Right renal cortex interstitium (tissue), 3 donors: ENCODE data around the gene GRAMD4. TPM values are rescaled to one million over a fixed set of nuclear protein-coding genes. Genes with fewer than 3 reads are reported as not detected.

Experiments used
- DNase-seq, 3 donors: peaks; one replicate each; pipeline ENCODE4 v3.0.0-alpha.2; 2013; ENCODE audit warnings: low read depth in 3 of 3, low spot score in 2 of 3
- polyA plus RNA-seq, 3 donors: library from polyadenylated mRNA; unstranded; fragments of 120-200 nt; gene quantifications; one replicate each; pipeline ENCODE4 v1.2.1, GENCODE V29; 2013; ENCODE audit not compliant: insufficient read length in 3 of 3

The GRAMD4 gene
- polyA plus RNA-seq, 3 donors, result 18.5 to 20.0 (median 19.0) TPM

DNA sequence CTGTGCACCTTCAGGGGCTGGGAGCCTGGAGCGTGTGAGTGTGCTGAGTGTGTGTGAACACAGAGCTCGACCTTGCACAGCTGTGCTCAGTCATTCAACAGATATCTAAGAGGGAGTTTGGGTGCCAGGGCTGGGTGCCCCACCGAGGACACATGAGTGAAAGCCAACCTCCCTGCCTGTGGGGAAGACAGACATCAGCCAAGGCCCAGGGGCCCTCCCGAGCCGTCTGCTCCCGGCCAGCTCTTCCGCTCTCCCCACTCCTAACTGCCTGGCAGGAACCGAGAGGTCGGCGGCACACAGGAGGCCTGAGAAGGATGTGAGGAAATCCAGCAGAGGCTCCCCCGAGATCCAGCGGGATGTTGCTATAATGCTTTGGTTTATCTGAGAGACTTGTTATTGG, 85.9 kb downstream of the GRAMD4 start:
- DNase-seq, result no peak

DNA sequence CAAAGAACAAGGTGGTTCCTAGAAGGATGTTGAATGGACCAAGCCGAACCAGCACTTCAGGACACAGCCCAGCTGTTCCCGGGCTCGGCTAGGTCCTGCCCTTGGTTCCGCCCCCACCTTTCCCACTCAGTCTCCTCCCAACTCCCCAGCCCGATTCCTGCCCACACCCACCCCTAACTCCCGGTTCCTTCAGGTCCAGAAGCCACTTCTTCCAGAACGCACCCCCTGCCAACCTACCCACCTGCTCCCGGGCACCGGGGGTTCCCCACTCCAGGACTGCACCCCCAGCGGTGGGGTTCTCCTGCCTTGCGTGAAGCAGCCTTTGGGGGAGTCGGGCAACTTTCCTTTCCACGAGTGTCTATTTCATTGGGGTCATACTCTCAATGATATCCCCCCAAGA, 87.1 kb downstream of the GRAMD4 start:
- DNase-seq, result no peak

DNA sequence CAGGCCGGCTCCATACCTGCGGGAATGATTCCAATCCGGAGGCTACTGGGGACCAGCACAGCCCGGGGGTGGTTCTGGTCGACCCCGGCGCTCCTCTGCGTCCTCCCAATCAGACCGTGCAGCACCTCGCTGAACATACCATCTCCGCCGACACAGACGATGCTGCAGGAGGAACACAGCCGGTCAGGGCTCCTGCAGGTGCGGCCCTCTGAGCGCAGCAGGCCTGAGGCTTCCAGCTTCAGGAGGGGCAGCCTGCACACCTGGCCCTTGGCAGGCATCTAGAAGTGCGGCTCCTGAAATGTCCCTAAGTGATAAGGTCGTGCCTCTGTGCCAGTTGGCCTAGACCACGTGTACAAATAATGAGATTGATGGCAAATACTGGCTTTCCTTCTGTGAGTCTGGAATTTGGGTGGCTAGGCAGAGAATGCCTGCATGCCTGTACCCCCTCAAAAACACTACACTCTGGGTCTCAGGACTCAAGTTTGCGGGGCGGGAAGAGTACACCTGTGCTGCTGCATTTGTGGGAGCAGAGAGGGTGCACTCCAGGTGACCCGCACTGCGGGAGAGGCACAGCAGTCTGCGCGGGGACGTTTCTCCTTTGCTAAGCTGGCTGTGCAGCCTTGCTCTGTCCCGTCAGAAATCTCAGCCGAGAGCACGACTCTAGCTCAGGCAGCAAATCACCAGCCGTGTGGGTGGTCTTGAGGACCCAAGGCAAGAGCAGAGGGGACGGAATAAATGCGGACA, 87.8 kb downstream of the GRAMD4 start:
- no peak for DNase-seq

DNA sequence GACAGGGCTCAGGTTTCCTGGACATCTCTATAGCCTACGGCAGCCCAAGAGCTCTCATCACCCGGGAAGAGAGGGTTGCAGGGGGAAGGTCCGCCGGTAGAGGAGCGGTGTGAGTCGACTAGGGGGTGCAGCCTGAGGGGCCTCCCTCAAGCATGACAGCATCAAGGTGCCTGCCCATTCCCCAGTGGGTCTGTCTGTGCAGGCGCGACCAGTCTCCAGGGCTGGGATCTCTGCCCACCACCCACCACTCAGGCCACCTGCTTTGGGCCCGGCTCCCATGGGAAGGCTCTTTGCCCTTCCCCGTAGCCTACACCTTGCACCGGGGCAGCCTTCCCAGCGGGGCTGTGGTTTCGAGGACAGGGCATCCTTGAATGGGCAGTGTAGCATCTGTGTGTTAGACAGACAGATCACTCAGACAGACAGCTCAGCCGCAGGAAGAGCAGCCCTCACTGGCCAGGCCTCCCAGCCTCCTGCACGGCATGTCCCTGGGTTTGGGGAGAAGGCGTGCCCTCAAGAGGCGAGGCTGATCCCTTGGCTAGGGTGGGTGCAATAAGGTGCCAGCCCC, 88.7 kb downstream of the GRAMD4 start:
- DNase-seq, result no peak

DNA sequence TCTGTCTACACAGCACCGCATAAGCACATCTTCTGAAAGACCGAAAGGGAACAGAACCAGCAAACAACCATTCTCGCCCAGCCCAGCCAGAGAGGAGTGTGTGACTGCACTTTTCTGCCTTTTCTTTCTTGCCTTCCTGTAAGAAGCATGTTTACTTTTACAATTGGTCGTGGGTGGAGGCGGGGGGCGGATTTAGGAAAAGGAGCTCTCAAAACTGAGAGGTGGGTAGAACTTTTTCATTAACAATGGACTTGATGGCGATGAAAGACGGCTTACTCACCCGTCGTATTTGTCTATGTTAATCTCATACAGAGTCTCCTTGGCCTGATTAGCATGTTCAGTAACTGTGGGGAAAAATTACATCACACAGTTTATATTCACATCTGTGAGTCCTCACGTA, 90.6 kb downstream of the GRAMD4 start:
- DNase-seq, result no peak

DNA sequence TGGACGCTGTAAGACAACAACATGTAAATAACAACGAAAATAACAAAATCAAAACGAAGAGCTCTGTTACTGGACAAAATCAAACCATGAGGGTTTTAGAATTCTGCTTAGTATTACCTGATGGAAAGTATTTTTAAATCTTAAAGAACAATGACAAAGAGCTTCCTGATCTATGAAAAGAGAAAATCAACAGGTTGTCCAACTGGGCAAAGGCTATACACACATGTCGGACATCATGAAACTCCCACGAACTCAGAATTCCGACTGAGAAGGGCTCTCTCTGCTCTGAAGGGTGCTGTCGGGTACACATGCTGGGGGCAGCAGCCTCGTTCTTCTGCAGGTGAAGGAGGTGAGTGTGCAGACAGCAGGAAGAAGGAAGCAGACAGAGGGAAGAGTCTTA, 92.1 kb downstream of the GRAMD4 start:
- DNase-seq, result no peak

DNA sequence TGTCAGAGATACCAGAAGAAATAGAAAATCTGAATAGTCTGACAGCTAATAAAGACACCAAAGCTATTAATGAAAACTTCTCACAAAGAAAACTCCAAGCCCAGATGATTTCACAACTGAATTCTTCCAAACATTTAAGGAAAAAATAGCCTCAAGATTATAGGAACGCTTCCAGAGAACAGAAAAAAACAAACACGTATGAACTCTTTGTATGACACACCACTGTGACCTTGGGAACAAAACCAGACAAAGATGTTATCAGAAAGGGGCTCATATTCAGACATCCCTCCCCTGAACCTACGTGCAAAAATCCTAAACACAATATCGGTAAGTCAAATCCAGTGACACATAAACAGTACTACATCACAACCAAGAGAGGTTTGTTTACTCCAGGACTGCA, 94.4 kb downstream of the GRAMD4 start:
- DNase-seq, result no peak

DNA sequence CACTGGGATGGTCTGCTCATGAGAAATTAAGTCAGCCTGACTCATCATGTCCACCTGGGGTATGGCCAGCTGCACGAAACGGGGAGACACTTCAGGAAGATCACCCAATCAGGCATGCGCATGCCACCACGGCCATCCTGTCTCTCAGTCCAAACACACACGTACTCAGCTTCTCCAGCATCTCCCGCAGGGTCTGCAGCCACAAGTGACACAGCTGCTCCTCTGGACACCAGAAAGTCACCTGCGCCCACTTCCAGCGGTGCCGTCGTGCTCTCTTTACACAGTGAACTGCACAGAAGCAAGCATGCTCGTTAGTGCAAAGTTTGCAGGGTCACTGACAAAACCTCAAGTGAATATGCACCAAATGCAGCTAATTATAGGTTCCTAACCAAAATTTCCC, 99.7 kb downstream of the GRAMD4 start:
- no peak for DNase-seq

DNA sequence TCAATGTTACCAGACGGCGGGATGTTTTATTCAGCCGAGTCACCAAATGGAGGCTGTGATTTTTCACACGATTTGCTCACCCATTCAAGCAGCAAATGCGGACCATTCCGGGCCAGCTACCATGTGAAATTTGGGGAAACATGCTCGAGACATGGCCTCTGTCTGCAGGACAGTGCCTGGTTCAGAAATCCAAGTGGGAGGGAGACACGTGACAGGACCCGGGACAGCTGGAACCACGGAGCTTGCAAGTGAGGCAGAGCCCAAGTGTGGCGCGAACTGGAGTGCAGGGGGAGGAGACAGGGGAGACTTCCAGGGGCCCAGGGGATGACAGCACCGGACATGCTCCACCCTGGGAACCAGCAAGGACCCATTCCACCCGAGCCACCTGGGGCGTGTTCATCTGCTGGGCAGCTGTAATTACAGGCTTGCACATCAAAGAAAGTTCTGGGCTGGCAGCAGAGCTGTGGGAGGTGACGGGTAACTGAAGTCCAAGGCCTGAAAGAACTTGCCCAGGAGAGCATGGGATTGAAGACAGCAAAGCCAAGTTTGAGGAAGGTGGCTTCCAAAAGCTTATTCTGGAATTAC, 101.4 kb downstream of the GRAMD4 start:
- DNase-seq, result no peak

DNA sequence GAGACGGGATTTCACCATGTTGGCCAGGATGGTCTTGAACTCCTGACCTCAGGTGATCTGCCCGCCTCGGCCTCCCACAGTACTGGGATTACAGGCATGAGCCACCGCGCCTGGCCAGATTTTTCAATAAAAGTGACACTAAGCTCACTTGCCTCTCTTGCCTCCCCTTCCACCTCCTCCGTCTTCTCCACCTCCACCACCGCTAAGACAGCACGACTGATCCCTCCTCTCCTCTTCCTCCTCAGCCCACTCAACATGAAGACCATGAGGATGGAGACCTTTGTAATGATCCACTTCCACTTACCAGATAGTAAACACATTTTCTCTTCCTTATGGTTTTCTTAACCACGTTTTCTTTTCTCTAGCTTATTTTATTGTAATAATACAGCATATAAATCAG, 103.7 kb downstream of the GRAMD4 start:
- no peak for DNase-seq

DNA sequence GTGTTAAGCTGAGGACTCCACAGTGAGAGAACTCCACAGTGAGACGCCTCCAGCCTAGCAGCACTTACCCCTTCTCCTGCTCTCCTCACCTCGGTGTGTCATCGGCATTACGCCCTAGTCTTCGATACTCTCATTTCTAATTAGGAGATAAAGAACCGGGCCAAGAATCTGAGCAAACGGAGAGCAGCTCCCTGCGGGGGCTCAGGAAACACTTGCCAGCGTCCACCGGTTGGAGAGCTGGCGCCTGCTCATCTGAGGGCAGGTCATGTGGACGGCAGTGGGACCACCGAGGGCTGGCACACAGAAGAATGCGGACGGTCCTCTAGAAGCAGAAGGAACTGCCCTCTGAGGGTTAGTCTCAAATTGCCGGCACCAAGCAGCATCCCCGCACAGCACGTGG, 104.9 kb downstream of the GRAMD4 start:
- DNase-seq, result no peak

DNA sequence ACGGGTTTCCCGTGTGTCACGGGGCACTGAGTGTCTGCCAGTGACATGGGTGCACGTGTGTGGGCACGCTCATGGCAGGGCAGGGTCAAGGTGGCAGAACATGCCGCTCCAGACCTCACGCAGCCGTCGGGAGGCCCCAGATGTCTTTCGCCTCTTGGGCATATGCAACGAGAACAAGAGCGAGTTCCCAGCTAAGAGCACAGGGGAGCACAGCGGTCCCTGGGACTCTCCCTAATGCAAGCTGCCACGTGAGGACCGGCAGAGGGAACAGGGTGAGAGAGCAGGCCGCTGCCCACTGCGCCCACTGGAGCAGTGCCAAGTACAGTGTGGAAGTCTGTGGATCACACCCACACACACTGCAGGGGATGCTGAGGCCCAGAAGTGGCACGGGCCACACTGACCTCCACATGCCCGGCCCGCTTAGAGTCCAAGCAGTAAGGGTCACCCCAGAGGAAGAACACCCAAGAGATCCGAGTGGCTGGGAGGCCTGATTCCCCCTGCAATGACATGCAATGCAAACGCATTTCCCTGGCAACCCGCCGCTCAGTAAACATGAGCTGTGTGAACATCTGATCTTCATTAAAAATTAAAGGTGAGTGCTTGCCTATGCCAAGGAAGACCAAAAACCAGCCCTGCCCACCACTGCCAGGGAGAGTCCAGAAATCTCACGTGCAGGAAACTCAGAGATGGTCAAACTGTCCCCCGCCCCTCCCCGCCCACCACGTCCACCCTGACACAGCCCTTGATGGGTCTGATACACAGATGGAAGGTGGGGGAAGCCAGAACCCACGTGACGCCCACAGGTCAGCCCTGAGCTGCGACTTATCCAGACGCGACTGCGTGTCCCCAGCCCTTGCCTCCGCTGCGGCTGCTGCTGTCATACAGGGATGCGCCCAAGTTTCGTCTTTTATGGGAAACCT, 106.1 kb downstream of the GRAMD4 start:
- no peak for DNase-seq

DNA sequence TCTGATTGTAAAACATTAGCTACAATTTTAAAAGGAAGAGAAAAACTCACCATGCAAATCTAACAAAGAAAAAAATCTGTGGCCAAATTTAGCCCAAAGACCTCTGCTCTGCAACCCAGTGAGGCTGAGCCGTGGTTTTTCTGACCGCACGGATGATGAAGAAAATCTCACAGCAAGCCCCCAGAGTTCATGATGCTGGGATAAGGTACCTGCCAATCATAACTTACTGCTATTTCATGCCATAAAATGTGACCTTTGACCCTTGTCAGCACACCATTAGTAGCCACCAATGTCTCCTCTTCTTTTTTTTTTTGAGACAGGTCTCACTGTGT, 106.8 kb downstream of the GRAMD4 start:
- no peak for DNase-seq

DNA sequence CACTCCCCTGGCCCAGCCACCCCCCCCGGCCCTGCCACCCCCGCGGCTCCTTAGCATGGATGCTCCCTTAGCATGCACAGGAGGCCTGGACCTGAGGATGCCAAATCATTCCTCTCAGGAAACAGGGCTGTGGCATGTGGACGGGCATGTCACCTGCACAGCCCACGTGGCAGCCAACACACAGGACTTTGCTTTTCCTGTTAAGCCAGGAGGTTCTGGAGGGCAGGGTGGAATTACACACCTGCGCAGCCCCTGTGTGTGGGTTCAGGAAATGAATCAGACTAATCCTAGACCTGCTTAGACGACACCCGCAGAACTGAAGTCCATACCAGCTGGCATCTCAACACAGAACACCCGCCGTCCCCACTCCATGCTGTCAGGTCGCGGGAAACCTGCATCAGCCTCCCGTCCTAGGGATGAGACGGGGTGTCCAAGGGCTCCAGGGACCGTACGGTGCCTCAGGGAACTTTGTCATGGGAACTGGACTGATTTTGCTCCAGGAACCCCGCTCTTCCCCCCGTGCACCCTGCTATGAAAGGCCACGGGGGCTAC, 107.7 kb downstream of the GRAMD4 start:
- no peak for DNase-seq

DNA sequence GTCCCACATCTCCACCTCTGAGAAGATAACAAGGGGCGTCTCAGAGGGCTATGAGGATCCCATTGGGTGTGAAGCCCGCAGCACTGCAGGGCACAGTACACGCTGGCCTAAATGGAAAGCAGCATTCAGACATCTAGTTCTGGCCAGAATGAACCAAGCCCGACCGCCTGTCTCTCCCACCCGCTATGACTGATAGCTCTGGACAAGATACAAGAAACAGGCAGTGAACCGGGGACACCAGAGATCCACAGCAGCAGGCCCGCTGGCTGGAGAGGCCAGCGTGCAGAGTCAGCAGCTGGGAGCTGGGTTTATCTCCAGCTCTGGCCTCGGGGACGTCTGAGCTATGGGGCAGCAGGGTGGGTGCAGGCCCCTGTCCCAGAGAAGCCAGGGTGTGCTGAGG, 108.3 kb downstream of the GRAMD4 start:
- no peak for DNase-seq

Other genes with a start within 250 kb of the GRAMD4 start
- gene CELSR1, start 82.8 kb upstream of the GRAMD4 start, polyA plus RNA-seq, result 10 to 100 TPM; 21.8 to 23.7 (median 22.8) TPM
- 10 to 100 TPM; 48.6 to 51.4 (median 50.7) TPM for gene CERK, start 117.9 kb downstream of the GRAMD4 start, polyA plus RNA-seq
- gene TBC1D22A, start 142.3 kb downstream of the GRAMD4 start, polyA plus RNA-seq, result 10 to 100 TPM; 15.4 to 16.5 (median 15.9) TPM